GM23338 (cell line): Measurements from ENCODE around the gene FBXO33.

Source experiments
- CTCF ChIP-seq, 2 experiments: fragments of 200-600 bp in 1 of 2; sonication (generic) in 1 of 2; conservative IDR thresholded peaks; 2 replicates each; pipeline versions ENCODE4 v1.5.1 to v1.6.1; 2016 to 2017; ENCODE audit warnings: antibody characterized with exemption in 2 of 2, low read depth in 2 of 2, mild to moderate bottlenecking in 2 of 2, moderate library complexity in 1 of 2
- EZH2 ChIP-seq: fragments of 200-600 bp; sonication (generic); IDR thresholded peaks from one replicate; pipeline ENCODE4 v1.8.0; 2017; ENCODE audit warnings: antibody characterized with exemption, mild to moderate bottlenecking, low read depth; ENCODE audit not compliant: unreplicated experiment
- EZH2phosphoT487 ChIP-seq: fragments of 200-600 bp; sonication (generic); IDR thresholded peaks from one replicate; pipeline ENCODE4 v1.8.1; 2018; ENCODE audit warnings: antibody characterized with exemption; ENCODE audit not compliant: unreplicated experiment
- NANOG ChIP-seq: IDR thresholded peaks from 2 replicates; pipeline ENCODE4 v1.6.1; 2016; ENCODE audit warnings: antibody characterized with exemption, borderline replicate concordance
- POLR2AphosphoS5 ChIP-seq: IDR thresholded peaks from 2 replicates; pipeline ENCODE4 v1.6.1; 2016; ENCODE audit warnings: antibody characterized with exemption, low read depth
- REST ChIP-seq: IDR thresholded peaks from one replicate; pipeline ENCODE4 v1.6.1; 2018; ENCODE audit warnings: antibody characterized with exemption; ENCODE audit not compliant: unreplicated experiment
- TF ChIP-seq, protein P1 (sequence below): IDR thresholded peaks from 2 replicates; pipeline ENCODE4 v1.6.1; 2016; ENCODE audit warnings: antibody characterized with exemption

GRCh38 chr14:39456702-39457250 is 24.5 kb upstream of the FBXO33 start:
- TF ChIP-seq POLR2AphosphoS5 = no peak
- no peak for TF ChIP-seq CTCF (conservative IDR thresholded peaks at IDR 0.05; ENCODE audit: low read depth in 2 of 2)
- TF ChIP-seq REST = no peak
- no peak for TF ChIP-seq NANOG
- TF ChIP-seq EZH2 = no peak
- no peak for TF ChIP-seq EZH2phosphoT487
- TF ChIP-seq, protein P1, sequence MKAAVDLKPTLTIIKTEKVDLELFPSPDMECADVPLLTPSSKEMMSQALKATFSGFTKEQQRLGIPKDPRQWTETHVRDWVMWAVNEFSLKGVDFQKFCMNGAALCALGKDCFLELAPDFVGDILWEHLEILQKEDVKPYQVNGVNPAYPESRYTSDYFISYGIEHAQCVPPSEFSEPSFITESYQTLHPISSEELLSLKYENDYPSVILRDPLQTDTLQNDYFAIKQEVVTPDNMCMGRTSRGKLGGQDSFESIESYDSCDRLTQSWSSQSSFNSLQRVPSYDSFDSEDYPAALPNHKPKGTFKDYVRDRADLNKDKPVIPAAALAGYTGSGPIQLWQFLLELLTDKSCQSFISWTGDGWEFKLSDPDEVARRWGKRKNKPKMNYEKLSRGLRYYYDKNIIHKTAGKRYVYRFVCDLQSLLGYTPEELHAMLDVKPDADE = no peak
